NCI-H146 (cell line): ENCODE measurements around the gene IL1R2.

Experiments used
- DNase-seq: peaks from one replicate; lab custom pipeline; 2025; lab: John Stamatoyannopoulos, UW

The IL1R2 gene

GRCh38 chr2:101991721-101992145 is at the start of gene IL1R2:
IL1R2 (plus strand) TSS chr2:101991960; CDS start chr2:102008576, 16,616 bp downstream.
- no peak for DNase-seq

- DNase-seq, result no peak
Measured at GRCh38 chr2:101942851-101943250, 48.9 kb upstream of the IL1R2 start.

- no peak for DNase-seq
Measured at GRCh38 chr2:101946372-101947039, 45.3 kb upstream of the IL1R2 start.

- no peak for DNase-seq
Measured at GRCh38 chr2:101947374-101947773, 44.4 kb upstream of the IL1R2 start.

GRCh38 chr2:101948625-101949155 is 43.1 kb upstream of the IL1R2 start:
- DNase-seq, result no peak

GRCh38 chr2:101949304-101949703 is 42.5 kb upstream of the IL1R2 start:
- DNase-seq, result no peak

GRCh38 chr2:101951296-101951695 is 40.5 kb upstream of the IL1R2 start:
- no peak for DNase-seq

DNA sequence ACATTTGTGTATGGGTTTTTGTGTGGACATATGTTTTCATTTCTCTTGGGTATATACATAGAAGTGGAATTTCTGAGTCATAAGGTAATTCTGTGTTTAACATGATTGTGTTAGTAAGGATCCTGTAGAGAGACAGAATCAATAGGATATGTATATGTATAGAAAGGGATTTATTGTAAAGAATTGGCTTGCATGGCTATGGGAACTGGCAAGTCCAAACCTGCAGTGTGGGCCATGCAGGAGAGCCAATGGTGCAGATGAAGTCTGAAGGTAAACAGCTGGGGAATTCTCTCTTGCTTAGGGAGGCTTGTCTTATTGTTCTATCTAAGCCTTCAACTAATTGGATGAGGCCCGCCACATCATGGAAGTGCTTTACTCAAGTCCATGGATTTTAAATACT is 39.2 kb upstream of the IL1R2 start:
- no peak for DNase-seq

GRCh38 chr2:101956465-101957438 is 35.0 kb upstream of the IL1R2 start:
- no peak for DNase-seq

- no peak for DNase-seq
Measured at GRCh38 chr2:101958061-101958460, 33.7 kb upstream of the IL1R2 start.

DNA sequence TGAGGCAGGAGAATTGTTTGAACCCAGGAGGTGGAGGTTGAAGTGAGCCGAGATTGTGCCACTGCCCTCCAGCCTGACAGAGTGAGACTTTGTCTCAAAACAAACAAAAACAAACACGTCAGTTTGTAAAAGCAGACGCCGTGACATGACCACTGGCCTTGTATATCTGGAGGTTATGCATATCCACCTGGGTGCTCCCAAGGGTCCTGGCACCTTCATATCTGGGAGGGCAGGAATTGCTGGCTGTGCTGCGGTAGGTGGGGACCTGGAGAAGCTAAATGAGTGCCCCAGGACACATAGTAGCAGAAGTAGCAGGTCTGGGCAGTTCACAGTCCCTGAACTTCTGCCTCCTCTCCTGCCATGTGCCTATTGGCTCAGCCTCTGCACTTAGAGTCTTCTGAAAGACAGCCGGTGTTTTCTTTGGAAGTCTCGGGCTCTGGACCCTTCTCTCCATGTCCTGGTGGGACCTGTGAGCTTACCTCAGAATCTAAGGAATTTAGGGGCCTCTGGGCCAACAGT is 30.9 kb upstream of the IL1R2 start:
- no peak for DNase-seq

DNA sequence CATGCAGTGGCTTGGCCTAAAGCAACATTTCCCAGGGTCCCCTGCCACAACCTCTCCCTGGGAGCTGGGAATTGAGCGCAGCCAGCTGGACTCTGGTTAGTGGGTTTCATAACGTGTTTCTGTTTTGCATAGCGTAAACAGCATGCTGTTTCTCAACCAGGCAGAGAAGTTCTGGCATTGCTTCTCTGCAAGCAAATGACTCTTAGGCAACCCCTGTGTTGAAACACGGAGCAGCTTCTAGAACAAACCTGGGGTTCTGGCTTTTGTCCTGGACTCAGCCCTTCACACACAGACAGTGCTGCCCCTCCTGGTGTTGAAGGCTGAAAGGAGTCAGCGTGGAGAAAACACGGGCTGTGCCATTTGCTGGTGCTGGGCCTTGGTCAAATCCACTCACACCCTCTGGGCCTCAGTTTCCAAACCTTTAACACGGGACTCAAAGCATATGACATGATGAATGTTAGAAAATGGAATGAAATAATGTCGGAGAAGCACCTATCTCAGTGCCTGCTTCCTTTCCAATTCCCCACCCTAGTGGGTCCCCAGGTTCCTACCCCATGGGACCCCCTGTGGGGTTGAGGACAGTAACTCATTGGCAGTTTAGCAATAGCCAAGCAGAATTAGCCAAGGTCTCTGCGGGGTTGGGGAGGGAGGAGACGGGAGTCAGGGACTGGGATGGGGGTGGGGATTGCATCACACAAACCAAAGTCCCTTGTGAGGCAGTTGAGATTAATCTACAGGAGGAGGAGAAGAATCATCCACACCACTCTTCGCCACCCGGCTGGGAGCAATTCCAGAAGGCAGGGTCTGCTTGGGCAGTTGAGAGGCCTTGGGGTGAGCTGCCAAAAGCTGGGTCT is 30.2 kb upstream of the IL1R2 start:
- DNase-seq, result no peak

GRCh38 chr2:101962309-101962708 is 29.5 kb upstream of the IL1R2 start:
- no peak for DNase-seq

DNA sequence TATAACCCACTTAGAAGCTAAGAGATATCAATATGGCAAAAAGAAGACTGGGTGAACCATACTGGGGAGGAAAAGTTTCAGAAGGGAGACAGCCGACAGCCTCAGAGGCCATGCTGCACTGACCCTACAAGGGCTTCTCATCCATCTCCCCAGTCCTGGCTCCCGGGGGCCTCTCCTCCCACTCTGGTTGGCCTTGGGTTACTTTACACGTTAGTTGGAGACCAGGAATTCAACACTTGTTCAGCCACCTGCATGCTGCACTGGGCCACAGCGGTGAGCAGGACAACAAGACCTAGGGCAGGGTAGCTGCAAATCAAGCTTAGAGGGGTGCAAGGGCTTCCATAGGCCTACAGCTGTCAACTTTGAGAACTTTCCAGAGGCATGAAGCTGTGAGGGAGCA is 28.6 kb upstream of the IL1R2 start:
- DNase-seq, result no peak

DNA sequence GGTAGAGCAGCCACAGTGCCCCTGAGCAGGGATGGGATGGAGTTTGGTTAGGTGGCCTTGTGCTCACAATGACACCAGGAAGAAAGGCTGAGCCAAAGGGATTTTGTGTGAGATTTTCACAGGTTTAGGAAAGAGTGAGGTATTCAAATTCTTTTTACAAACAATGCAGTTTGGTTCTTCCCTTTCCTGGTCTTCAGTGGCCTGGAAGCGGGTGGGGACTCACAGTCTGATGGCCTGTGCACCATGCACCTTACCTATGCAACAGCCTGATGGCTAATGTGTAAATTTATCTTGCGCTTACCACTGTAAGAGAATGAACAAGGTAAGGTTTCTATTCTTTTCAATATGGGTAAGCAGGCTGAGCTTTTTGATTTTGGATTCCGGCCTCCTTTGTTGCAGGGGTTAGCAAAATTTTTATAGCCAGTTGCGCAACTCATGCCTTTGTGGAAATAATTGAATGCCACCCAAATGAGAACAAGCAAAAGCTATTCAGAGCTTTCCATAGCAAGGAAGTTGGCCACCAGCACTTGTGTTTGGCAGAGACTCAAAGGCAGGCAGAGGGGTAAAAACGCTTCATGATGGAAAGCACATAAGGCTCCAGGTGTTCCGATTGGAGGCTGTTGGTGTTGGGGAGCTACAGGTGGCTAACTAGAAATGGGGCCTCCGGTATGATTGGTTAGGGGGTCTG is 23.8 kb upstream of the IL1R2 start:
- no peak for DNase-seq

DNA sequence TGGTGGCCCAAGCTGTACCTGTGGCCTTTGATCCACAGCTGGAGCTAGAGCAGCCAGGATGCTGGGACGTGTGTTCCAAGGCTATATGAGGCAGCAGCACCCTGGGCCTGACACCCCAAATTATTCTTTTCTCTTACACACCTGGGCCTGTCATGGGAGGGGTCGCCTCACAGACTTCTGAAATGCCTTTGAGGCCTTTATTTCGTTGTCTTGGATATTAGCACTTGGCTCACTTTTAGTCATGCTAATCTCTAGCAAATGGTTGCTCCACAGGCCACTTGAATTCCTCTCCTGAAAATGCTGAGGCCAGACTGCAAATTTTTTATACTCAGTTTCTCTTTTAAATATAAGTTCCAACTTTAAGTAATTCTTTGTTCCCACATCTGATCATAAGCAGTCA is 22.0 kb upstream of the IL1R2 start:
- no peak for DNase-seq

GRCh38 chr2:101970901-101971300 is 20.9 kb upstream of the IL1R2 start:
- no peak for DNase-seq

GRCh38 chr2:101971836-101972235 is 19.9 kb upstream of the IL1R2 start:
- no peak for DNase-seq

DNA sequence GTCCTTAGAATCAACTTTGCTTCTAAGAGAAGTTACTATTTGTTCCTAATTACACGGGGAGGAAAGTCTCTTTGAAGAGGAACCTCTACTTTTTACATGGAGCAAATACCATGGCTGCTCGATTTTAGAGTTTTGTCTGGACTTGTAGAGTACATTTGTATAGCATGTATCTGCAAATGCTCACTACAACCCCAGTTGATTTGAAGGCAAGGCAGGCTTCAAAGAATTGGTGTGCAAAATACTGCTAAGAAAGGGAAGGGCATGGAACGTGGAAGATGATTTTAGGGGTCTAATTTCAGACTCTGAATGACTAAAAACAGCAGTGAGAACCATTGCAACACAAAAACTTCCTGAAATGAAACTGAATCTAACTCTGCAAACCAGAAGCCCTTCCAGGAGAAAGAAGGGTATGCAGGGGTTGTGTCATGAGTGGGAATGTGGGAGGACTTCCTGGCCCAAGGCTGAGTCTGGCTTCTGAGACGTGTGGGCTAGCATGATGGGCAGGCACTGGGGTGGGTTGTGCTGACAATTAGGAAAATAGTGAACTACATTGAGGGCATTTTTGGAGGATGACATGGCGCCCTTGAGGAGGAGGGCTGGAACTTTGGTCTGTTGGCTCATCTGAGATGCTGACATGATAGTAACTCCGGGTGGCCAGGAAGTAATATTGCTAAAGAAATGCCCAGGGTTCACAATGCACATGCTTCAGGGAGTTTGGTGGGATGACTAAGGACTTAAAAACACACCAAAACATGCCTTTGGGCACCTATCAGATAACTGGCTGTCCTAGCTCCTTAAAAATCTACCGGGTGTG is 18.9 kb upstream of the IL1R2 start:
- no peak for DNase-seq

DNA sequence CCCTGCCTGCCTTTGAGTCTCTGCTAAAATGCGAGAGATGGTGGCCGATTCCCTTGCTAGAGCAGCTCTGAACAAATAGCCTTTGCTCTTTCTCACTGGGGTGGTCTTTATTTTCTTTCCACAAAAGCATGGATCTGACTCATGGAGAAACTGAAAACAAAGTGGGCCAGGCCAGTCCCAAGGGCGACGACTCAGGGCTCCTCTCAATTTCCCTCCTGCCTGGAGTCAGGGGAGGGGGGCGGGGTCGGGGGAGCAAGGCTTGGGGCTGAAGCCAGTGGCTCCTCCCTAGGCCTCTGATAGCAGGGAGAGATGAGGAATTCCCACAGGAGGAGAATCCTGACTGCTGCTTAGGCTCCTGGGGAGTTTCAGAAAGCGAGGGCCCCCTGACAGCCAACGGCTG is 17.1 kb upstream of the IL1R2 start:
- no peak for DNase-seq
